RWPE1 (cell line): Measurements from ENCODE around the gene COX7C.

Source experiments
- CTCF ChIA-PET: fragments of 350-600 bp; sonication (Branson Sonifier 250); formaldehyde crosslinking; extraction: SDS; loops from one replicate; lab custom pipeline; 2021; lab: Yijun Ruan, JAX
- POLR2A ChIA-PET: fragments of 400-600 bp; formaldehyde crosslinking; extraction: SDS; loops from one replicate; lab custom pipeline; 2020; ENCODE audit warnings: antibody characterized with exemption; ENCODE audit not compliant: low non-redundant PET; lab: Yijun Ruan, JAX
- DNase-seq: peaks from one replicate; pipeline ENCODE4 v3.0.0; 2012; ENCODE audit warnings: low spot score
- H3K27ac ChIP-seq: fragments of 450-650 bp; 2 replicates; pipeline ENCODE4 v1.5.1; 2017
- TF ChIP-seq, protein P1 (sequence below): fragments of 450-650 bp; conservative IDR thresholded peaks from 2 replicates; pipeline ENCODE4 v1.5.1; 2017; ENCODE audit warnings: low read depth, mild to moderate bottlenecking

The COX7C gene

DNA sequence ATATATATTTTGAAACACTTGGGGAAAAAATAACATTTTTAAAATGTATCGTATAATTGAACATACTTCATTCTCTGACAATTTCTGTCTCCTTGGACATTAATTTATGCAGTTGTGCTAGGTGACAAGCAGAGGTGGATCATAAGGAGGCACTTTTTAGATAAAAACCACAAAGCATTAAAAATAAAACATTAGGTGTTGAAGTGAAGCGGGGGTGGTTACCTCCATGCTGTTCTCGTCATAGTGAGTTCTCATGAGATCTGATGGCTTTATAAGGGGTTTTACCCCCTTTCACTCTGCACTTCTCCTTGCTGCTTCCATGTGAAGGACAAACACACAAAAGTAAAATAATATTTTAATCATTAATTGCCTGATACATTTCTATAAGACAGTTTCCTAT is 11.9 kb upstream of the COX7C start:
- H3K27ac ChIP-seq = no peak overlapping the region
- CTCF ChIA-PET = no interaction called here
- DNase-seq = no peak
- TF ChIP-seq, protein P1, sequence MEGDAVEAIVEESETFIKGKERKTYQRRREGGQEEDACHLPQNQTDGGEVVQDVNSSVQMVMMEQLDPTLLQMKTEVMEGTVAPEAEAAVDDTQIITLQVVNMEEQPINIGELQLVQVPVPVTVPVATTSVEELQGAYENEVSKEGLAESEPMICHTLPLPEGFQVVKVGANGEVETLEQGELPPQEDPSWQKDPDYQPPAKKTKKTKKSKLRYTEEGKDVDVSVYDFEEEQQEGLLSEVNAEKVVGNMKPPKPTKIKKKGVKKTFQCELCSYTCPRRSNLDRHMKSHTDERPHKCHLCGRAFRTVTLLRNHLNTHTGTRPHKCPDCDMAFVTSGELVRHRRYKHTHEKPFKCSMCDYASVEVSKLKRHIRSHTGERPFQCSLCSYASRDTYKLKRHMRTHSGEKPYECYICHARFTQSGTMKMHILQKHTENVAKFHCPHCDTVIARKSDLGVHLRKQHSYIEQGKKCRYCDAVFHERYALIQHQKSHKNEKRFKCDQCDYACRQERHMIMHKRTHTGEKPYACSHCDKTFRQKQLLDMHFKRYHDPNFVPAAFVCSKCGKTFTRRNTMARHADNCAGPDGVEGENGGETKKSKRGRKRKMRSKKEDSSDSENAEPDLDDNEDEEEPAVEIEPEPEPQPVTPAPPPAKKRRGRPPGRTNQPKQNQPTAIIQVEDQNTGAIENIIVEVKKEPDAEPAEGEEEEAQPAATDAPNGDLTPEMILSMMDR = no peak
- POLR2A ChIA-PET = no interaction called here

DNA sequence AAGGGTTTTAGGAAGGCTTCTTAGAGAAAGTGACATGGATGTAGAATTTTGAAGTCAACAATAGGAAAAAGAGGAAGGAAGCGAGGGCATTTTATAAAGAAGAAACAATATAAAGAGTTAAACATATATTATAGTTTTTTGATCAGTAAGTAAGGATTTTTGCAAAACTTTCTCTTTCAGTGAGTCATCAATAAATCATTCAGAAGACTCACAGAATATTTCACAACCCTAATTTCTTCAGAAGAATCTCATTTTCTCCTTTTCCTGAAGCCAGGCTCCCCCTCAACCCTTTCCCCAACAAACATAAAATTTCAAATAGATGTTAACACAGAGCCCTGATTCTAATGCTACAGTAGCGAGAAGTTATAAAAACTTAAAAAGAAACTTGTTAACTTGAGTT is 4.3 kb upstream of the COX7C start:
- POLR2A ChIA-PET = no interaction called here
- DNase-seq = peak; percentile 14
- no peak overlapping the region for H3K27ac ChIP-seq
- TF ChIP-seq, protein P1 = no peak
- CTCF ChIA-PET = no interaction called here

DNA sequence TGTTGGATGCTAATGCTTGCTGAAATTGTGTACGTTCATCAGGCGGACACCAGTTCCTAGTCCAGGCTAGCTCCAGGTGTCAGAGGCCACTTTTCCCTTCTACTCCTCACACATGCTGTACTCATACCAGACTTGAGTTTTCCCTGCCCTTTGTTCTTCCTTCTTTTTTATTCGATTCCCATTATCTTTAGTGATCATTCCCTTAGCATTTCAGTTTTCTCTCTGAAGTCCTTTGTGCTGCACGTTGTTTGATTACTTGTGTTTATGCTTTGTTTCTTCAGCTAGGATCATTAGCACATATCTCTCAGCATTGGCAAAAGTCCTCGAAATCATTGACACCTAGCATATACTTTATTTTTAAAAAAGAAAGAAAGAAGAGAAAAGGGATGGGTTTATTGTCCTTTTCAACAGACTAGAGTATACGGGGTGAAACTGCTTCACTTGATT is 409 bp upstream of the COX7C start:
- TF ChIP-seq, protein P1 = no peak
- CTCF ChIA-PET = interaction anchor here (0.7 kb wide), 1 partner anchor 53 kb away, joined by 3 read pairs; no protein-coding TSS in a partner anchor
- POLR2A ChIA-PET = no interaction called here
- H3K27ac ChIP-seq = no peak overlapping the region
- no peak for DNase-seq

DNA sequence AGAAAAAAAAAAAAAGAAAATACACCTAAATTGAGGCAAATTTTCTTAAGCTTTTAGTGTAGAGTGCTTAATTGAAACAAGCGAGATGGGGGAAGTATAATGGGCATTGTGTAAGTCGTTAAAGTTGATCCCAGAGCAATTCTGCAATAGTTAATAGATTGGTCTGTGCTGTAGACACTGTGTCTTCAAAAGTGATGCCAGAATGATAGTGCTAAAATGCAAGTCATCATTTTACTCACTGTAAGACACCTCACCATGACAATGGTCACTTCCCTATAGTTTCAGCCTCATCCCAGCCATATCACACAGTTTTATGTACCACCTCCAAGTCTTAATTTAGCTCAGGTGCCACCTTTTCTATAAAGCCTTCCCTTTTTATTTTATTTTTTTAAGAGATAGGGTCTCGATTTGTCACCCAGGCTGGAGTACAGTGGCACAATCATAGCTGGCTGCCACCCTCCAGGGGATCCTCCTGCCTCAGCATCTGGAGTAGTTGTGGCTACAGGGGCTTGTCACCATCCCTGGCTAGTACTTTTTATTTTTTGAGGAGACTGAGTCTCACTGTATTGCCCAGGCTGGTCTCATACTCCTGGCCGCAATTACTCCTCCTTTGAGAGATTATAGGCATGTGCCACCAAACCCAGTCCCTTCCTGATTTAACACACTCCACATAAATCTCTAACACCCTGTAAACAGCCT is 6.2 kb downstream of the COX7C start:
- ChIA-PET POLR2A (no interaction called here), CTCF (interaction anchor here (0.6 to 0.7 kb wide), 3 partner anchors 218 to 1287 kb away, joined by 3 to 6 read pairs (median 4); no protein-coding TSS in a partner anchor)
- TF ChIP-seq, protein P1 = no peak
- no peak for DNase-seq
- H3K27ac ChIP-seq = no peak overlapping the region

DNA sequence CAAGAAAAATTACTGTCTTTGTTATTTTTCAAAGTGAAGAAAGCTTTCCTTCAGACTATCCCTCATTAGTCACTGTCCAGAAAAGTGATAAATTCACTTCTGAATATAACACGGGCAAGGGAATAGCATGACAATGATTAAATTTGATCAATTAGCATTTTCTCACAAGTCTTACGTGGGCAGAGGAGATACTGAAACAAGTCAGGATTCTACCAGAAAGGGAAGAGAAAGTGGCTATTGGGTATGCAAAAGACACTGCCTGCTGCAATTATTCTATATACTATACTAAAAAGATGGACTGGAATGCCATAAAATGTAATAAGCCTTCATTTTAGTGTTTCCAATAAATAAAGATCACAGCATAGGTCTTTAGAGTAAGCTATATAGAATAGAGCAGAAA is 7.4 kb downstream of the COX7C start:
- TF ChIP-seq, protein P1 = no peak
- no peak for DNase-seq
- ChIA-PET CTCF (interaction anchor here (1.1 kb wide), 1 partner anchor 82 kb away, joined by 3 read pairs; no protein-coding TSS in a partner anchor), POLR2A (no interaction called here)
- no peak overlapping the region for H3K27ac ChIP-seq

DNA sequence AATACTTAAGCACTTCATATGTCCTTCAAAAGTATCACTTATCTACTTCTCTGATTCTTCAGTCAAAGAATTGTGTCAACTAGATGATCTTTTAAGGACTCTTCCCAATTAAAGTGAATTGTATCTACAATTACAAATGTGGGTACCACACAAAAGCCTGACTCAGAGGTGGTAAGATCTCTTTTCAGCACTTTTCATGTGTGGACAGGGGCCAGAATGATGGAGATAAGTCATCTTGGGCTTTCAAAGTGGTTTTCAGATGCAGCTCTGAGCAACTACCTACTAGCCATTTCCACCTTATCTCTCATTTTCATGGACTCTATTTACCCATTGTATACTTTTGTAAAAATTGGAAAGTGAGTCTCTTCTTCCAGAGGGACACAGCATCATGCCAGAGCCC is 8.4 kb downstream of the COX7C start:
- ChIA-PET CTCF (no interaction called here), POLR2A (interaction anchor here (0.6 kb wide), 1 partner anchor 147 kb away, joined by 3 read pairs; no protein-coding TSS in a partner anchor)
- no peak for DNase-seq
- H3K27ac ChIP-seq = no peak overlapping the region
- TF ChIP-seq, protein P1 = no peak
